ENCODE measurements around the gene FERMT3. TPM values are rescaled to one million over a fixed set of nuclear protein-coding genes. Genes with fewer than 3 reads are reported as not detected.

The FERMT3 gene
- total and polyA plus RNA-seq, 4 donors = 3.4 to 47.2 (median 9.7) TPM

- DNase-seq (ENCODE audit: low spot score) = no peak
- Histone ChIP-seq H3K4me1 (ENCODE audit: control insufficient read depth in 4 of 4, insufficient read depth in 4 of 4, low read length in 3 of 4) (no peaks in the 10 kb centered on the region), H3K9ac (ENCODE audit: low read depth in 1 of 2, low read length in 2 of 2) (no peak overlapping the region), H3K4me3 (ENCODE audit: low read depth in 1 of 3, low read length in 3 of 3) (no peak overlapping the region), H3K27me3 (ENCODE audit: control insufficient read depth in 4 of 4, insufficient read depth in 4 of 4, low read length in 3 of 4) (no peaks in the 10 kb centered on the region), H3K27ac (ENCODE audit: low read depth in 1 of 2, low read length in 2 of 2) (no peak overlapping the region), H3K36me3 (ENCODE audit: control insufficient read depth in 4 of 4, insufficient read depth in 3 of 4, low read depth in 1 of 4, low read length in 3 of 4) (peaks cover 0 to 14% (median 4%) of the 10 kb centered on the region in 4 donors), H3K9me3 (ENCODE audit: control insufficient read depth in 4 of 4, low read length in 3 of 4) (no peaks in the 10 kb centered on the region)
- TF ChIP-seq NR2F2 (IDR thresholded peaks at IDR 0.05) (peak; percentile 86), REST (IDR thresholded peaks at IDR 0.05) (no peak)
- WGBS = 77% methylated on average over 4 of the region's 4 CpGs
Measured at GRCh38 chr11:64259533-64260067, 53.1 kb downstream of the FERMT3 start.

GRCh38 chr11:64260147-64260708 is 53.7 kb downstream of the FERMT3 start:
- H3K9me3 ChIP-seq (ENCODE audit: control insufficient read depth in 4 of 4, low read length in 3 of 4) = no peaks in the 10 kb centered on the region

GRCh38 chr11:64261556-64262080 is 55.1 kb downstream of the FERMT3 start:
- TF ChIP-seq ATF3 (IDR thresholded peaks at IDR 0.05) = no peak
- no peak for TF ChIP-seq REST (IDR thresholded peaks at IDR 0.05)
- TF ChIP-seq RAD21 (IDR thresholded peaks at IDR 0.05) = no peak
- TF ChIP-seq JUND (IDR thresholded peaks at IDR 0.05) = no peak
- no peak for TF ChIP-seq GABPA (IDR thresholded peaks at IDR 0.05 in 1 of 2, conservative IDR thresholded peaks at IDR 0.05 in 1 of 2)
- TF ChIP-seq NR2F2 (IDR thresholded peaks at IDR 0.05) = no peak
- TF ChIP-seq HNF4A (conservative IDR thresholded peaks at IDR 0.05) = no peak
- TF ChIP-seq SP1 (IDR thresholded peaks at IDR 0.05) = no peak
- no peak for DNase-seq (ENCODE audit: low spot score)
- no peak overlapping the region for H3K27ac ChIP-seq (ENCODE audit: low read depth in 1 of 2, low read length in 2 of 2)
- peaks cover 0 to 13% (median 3%) of the 10 kb centered on the region in 4 donors for H3K36me3 ChIP-seq (ENCODE audit: control insufficient read depth in 4 of 4, insufficient read depth in 3 of 4, low read depth in 1 of 4, low read length in 3 of 4)
- no peak overlapping the region for H3K9ac ChIP-seq (ENCODE audit: low read depth in 1 of 2, low read length in 2 of 2)
- 96% methylated on average over 18 of the region's 18 CpGs for WGBS
- H3K27me3 ChIP-seq (ENCODE audit: control insufficient read depth in 4 of 4, insufficient read depth in 4 of 4, low read length in 3 of 4) = no peaks in the 10 kb centered on the region
- no peak overlapping the region for H3K4me3 ChIP-seq (ENCODE audit: low read depth in 1 of 3, low read length in 3 of 3)
- H3K9me3 ChIP-seq (ENCODE audit: control insufficient read depth in 4 of 4, low read length in 3 of 4) = no peaks in the 10 kb centered on the region
- no peaks in the 10 kb centered on the region for H3K4me1 ChIP-seq (ENCODE audit: control insufficient read depth in 4 of 4, insufficient read depth in 4 of 4, low read length in 3 of 4)

More at GRCh38 chr11:64260147-64260708, 53.7 kb downstream of the FERMT3 start:
- H3K4me1 ChIP-seq (ENCODE audit: control insufficient read depth in 4 of 4, insufficient read depth in 4 of 4, low read length in 3 of 4) = no peaks in the 10 kb centered on the region
- H3K9ac ChIP-seq (ENCODE audit: low read depth in 1 of 2, low read length in 2 of 2) = no peak overlapping the region
- peaks cover 0 to 14% (median 4%) of the 10 kb centered on the region in 4 donors for H3K36me3 ChIP-seq (ENCODE audit: control insufficient read depth in 4 of 4, insufficient read depth in 3 of 4, low read depth in 1 of 4, low read length in 3 of 4)
- TF ChIP-seq YY1 (IDR thresholded peaks at IDR 0.05) (no peak), FOXA1 (IDR thresholded peaks at IDR 0.05) (no peak), SP1 (IDR thresholded peaks at IDR 0.05) (no peak), FOXA2 (IDR thresholded peaks at IDR 0.05) (no peak)
- DNase-seq (ENCODE audit: low spot score) = no peak
- 93% methylated on average over 6 of the region's 6 CpGs for WGBS
- no peaks in the 10 kb centered on the region for H3K27me3 ChIP-seq (ENCODE audit: control insufficient read depth in 4 of 4, insufficient read depth in 4 of 4, low read length in 3 of 4)
- H3K4me3 ChIP-seq (ENCODE audit: low read depth in 1 of 3, low read length in 3 of 3) = no peak overlapping the region
- H3K27ac ChIP-seq (ENCODE audit: low read depth in 1 of 2, low read length in 2 of 2) = no peak overlapping the region
